C4-2B (cell line): Measurements from ENCODE around the gene TRPC3.

ENCODE experiments used
- ZFX ChIP-seq: fragments of 450-650 bp; IDR thresholded peaks from 2 replicates; pipeline ENCODE4 v1.6.1; 2017
- TF ChIP-seq, protein P1 (sequence below): fragments of 450-650 bp; conservative IDR thresholded peaks from 2 replicates; pipeline ENCODE4 v1.5.1; 2017; ENCODE audit warnings: mild to moderate bottlenecking

- TF ChIP-seq, protein P1, sequence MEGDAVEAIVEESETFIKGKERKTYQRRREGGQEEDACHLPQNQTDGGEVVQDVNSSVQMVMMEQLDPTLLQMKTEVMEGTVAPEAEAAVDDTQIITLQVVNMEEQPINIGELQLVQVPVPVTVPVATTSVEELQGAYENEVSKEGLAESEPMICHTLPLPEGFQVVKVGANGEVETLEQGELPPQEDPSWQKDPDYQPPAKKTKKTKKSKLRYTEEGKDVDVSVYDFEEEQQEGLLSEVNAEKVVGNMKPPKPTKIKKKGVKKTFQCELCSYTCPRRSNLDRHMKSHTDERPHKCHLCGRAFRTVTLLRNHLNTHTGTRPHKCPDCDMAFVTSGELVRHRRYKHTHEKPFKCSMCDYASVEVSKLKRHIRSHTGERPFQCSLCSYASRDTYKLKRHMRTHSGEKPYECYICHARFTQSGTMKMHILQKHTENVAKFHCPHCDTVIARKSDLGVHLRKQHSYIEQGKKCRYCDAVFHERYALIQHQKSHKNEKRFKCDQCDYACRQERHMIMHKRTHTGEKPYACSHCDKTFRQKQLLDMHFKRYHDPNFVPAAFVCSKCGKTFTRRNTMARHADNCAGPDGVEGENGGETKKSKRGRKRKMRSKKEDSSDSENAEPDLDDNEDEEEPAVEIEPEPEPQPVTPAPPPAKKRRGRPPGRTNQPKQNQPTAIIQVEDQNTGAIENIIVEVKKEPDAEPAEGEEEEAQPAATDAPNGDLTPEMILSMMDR = no peak
- TF ChIP-seq ZFX = no peak
These were observed 15.8 kb downstream of the TRPC3 start for GRCh38 chr4:121936101-121936500.
